OCI-LY3 (cell line): Measurements from ENCODE around the gene LYZL1.
"Not testable (repeated sequence)": the region's sequence is repeated elsewhere in the genome, so short reads cannot be mapped to it uniquely, and the experiment has no call there.

Source experiments
- H2AFZ ChIP-seq: fragments of 200-600, 300-600 bp; shearing (Covaris generic); 2 replicates; pipeline ENCODE4 v1.6.0; 2014; ENCODE audit warnings: antibody characterized with exemption, low read depth, low read length
- H3K27ac ChIP-seq: fragments of 200-600, 300-600 bp; sonication (generic); 2 replicates; pipeline ENCODE4 v1.5.1; 2014; ENCODE audit warnings: mild to moderate bottlenecking, low read length, moderate library complexity, mixed read lengths
- H3K27me3 ChIP-seq: fragments of 200-600, 300-600 bp; sonication (generic); 2 replicates; pipeline ENCODE4 v1.6.1; 2014; ENCODE audit warnings: low read depth, low read length, mixed read lengths
- H3K36me3 ChIP-seq: fragments of 200-600, 300-600 bp; sonication (generic); replicated peaks from 2 replicates; pipeline ENCODE3; 2014; ENCODE audit warnings: low read depth, low read length, mixed read lengths
- H3K4me1 ChIP-seq: fragments of 300-600, 200-600 bp; sonication (generic); 2 replicates; pipeline ENCODE4 v1.6.1; 2014; ENCODE audit warnings: low read length, mixed read lengths
- H3K4me2 ChIP-seq: fragments of 200-600, 300-600 bp; sonication (generic); 2 replicates; pipeline ENCODE4 v1.6.1; 2014; ENCODE audit warnings: low read length, mixed read lengths
- H3K4me3 ChIP-seq: fragments of 300-600, 200-600 bp; sonication (generic); 2 replicates; pipeline ENCODE4 v1.5.1; 2014; ENCODE audit warnings: antibody characterized with exemption, mild to moderate bottlenecking, low read length, moderate library complexity
- H3K79me2 ChIP-seq: fragments of 300-600, 200-600 bp; shearing (Covaris generic); 2 replicates; pipeline ENCODE4 v1.6.1; 2014; ENCODE audit warnings: mild to moderate bottlenecking, low read length, mixed read lengths
- H3K9ac ChIP-seq: fragments of 300-600, 200-600 bp; shearing (Covaris generic); 2 replicates; pipeline ENCODE4 v1.6.0; 2014; ENCODE audit warnings: mild to moderate bottlenecking, low read length, moderate library complexity
- H3K9me3 ChIP-seq: fragments of 200-600, 300-600 bp; shearing (Covaris generic); 2 replicates; pipeline ENCODE4 v1.6.1; 2014; ENCODE audit warnings: low read length, mixed read lengths; ENCODE audit not compliant: insufficient read depth
- H4K20me1 ChIP-seq: fragments of 200-600, 300-600 bp; sonication (generic); 2 replicates; pipeline ENCODE4 v1.6.1; 2016; ENCODE audit warnings: low read length, mixed read lengths; ENCODE audit not compliant: insufficient read depth
- CTCF ChIP-seq: fragments of 200-600, 300-600 bp; sonication (generic); IDR thresholded peaks from 2 replicates; pipeline ENCODE4 v1.5.1; 2014; ENCODE audit warnings: antibody characterized with exemption, low read length, low read depth
- EZH2phosphoT487 ChIP-seq: fragments of 200-600 bp; shearing (Covaris generic); IDR thresholded peaks from 2 replicates; pipeline ENCODE4 v1.6.1; 2018; ENCODE audit warnings: antibody characterized with exemption, mixed run types, low read depth

Gene LYZL1

GRCh38 chr10:29280488-29280840 lies 8.4 kb upstream of the LYZL1 start:
- no peaks in the 10 kb centered on the region for H3K9me3 ChIP-seq
- TF ChIP-seq CTCF, result no peak
- TF ChIP-seq EZH2phosphoT487, result no peak
- no peaks in the 10 kb centered on the region for H4K20me1 ChIP-seq
- H3K27ac ChIP-seq, result no peak overlapping the region
- peaks cover 5% of the 10 kb centered on the region; the same call in 1 of the 2 replicates for H3K27me3 ChIP-seq
- H3K9ac ChIP-seq, result no peak overlapping the region
- H2AFZ ChIP-seq, result no peak overlapping the region
- H3K79me2 ChIP-seq, result no peaks in the 10 kb centered on the region
- no peak overlapping the region for H3K4me3 ChIP-seq
- peaks cover 6% of the 10 kb centered on the region for H3K4me1 ChIP-seq
- H3K4me2 ChIP-seq, result no peak overlapping the region
- H3K36me3 ChIP-seq, result no peaks in the 10 kb centered on the region

- H3K79me2 ChIP-seq, result no peaks in the 10 kb centered on the region
- peaks cover 11% of the 10 kb centered on the region for H3K4me1 ChIP-seq
- H3K4me2 ChIP-seq, result peak overlapping the region; percentile 64
- peaks cover 13% of the 10 kb centered on the region; the same call in 1 of the 2 replicates for H3K27me3 ChIP-seq
- no peaks in the 10 kb centered on the region for H3K36me3 ChIP-seq
- H4K20me1 ChIP-seq, result no peaks in the 10 kb centered on the region
- TF ChIP-seq CTCF (no peak), EZH2phosphoT487 (no peak)
- H3K27ac ChIP-seq, result no peak overlapping the region; the same call in 1 of the 2 replicates
- peak overlapping the region; percentile 37 for H3K4me3 ChIP-seq
- H3K9me3 ChIP-seq, result no peaks in the 10 kb centered on the region
- H2AFZ ChIP-seq, result no peak overlapping the region
- no peak overlapping the region for H3K9ac ChIP-seq
These were observed 3.2 kb upstream of the LYZL1 start for GRCh38 chr10:29285624-29286051.

GRCh38 chr10:29287635-29288034 lies 1.2 kb upstream of the LYZL1 start:
- peaks cover 13% of the 10 kb centered on the region; the same call in 1 of the 2 replicates for H3K27me3 ChIP-seq

GRCh38 chr10:29291561-29291960 lies 2.7 kb downstream of the LYZL1 start:
- not testable (repeated sequence) for H3K9ac ChIP-seq, H3K9me3 ChIP-seq, H3K27ac ChIP-seq, H3K79me2 ChIP-seq, H3K4me2 ChIP-seq, H4K20me1 ChIP-seq, H3K36me3 ChIP-seq, H2AFZ ChIP-seq, H3K27me3 ChIP-seq, H3K4me3 ChIP-seq, H3K4me1 ChIP-seq

More at GRCh38 chr10:29287635-29288034, 1.2 kb upstream of the LYZL1 start:
- no peak overlapping the region for H3K4me3 ChIP-seq
- no peak overlapping the region for H3K4me2 ChIP-seq
- no peak overlapping the region for H3K9ac ChIP-seq
- H3K4me1 ChIP-seq, result peaks cover 11% of the 10 kb centered on the region
- no peak overlapping the region for H3K27ac ChIP-seq
- H3K9me3 ChIP-seq, result no peaks in the 10 kb centered on the region
- no peaks in the 10 kb centered on the region for H3K36me3 ChIP-seq
- no peaks in the 10 kb centered on the region for H4K20me1 ChIP-seq
- TF ChIP-seq CTCF (no peak), EZH2phosphoT487 (no peak)
- H2AFZ ChIP-seq, result no peak overlapping the region
- no peaks in the 10 kb centered on the region for H3K79me2 ChIP-seq

- H2AFZ ChIP-seq, H3K4me3 ChIP-seq, H3K79me2 ChIP-seq, H3K9ac ChIP-seq, H3K27ac ChIP-seq, H3K36me3 ChIP-seq, H4K20me1 ChIP-seq, H3K4me2 ChIP-seq, H3K4me1 ChIP-seq, H3K9me3 ChIP-seq, H3K27me3 ChIP-seq: not testable (repeated sequence)
These were observed 3.5 kb downstream of the LYZL1 start for GRCh38 chr10:29292406-29292805.
